ENCODE measurements around the gene NVL.

Gene NVL

DNA sequence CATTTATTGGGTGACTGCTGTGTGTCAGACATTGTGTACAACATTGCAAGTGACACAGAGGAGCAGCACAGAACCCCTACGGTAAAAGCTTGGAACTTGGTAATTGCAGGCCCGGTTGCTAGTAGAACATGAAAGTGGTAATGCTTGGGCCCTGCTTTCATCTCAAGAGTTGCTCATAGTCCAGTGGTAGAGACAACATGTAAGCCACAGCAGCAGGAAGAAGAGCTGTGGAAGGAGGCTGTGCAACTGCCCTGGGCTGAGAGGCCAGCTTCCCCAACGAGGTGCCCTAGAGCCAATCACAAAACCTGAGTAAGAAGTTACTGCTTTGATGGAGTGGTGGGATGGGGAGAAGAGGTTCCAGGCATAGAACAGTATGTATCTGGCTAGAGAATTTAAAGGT lies 45.1 kb upstream of the NVL start:
- H3K4me1 ChIP-seq (ENCODE audit: control insufficient read depth, low read length) = peaks cover 3% of the 10 kb centered on the region
- H3F3A ChIP-seq (ENCODE audit: control insufficient read depth, insufficient read depth) = no peaks in the 10 kb centered on the region
- no peaks in the 10 kb centered on the region for H4K20me1 ChIP-seq (ENCODE audit: control insufficient read depth, insufficient read depth, low read depth, low read length)
- no peak overlapping the region for H3K27ac ChIP-seq (ENCODE audit: low read depth, low read length)
- H3K79me2 ChIP-seq (ENCODE audit: control insufficient read depth, low read length) = no peaks in the 10 kb centered on the region
- H3K9me2 ChIP-seq (replicated peaks; ENCODE audit: control insufficient read depth, low read length) = no peaks in the 10 kb centered on the region
- no peak overlapping the region for H3K4me2 ChIP-seq (ENCODE audit: low read length)
- no peak for TF ChIP-seq EZH2phosphoT487 (IDR thresholded peaks at IDR 0.05; ENCODE audit: borderline replicate concordance, low read length)
- TF ChIP-seq, protein P1, sequence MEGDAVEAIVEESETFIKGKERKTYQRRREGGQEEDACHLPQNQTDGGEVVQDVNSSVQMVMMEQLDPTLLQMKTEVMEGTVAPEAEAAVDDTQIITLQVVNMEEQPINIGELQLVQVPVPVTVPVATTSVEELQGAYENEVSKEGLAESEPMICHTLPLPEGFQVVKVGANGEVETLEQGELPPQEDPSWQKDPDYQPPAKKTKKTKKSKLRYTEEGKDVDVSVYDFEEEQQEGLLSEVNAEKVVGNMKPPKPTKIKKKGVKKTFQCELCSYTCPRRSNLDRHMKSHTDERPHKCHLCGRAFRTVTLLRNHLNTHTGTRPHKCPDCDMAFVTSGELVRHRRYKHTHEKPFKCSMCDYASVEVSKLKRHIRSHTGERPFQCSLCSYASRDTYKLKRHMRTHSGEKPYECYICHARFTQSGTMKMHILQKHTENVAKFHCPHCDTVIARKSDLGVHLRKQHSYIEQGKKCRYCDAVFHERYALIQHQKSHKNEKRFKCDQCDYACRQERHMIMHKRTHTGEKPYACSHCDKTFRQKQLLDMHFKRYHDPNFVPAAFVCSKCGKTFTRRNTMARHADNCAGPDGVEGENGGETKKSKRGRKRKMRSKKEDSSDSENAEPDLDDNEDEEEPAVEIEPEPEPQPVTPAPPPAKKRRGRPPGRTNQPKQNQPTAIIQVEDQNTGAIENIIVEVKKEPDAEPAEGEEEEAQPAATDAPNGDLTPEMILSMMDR (IDR thresholded peaks at IDR 0.05; ENCODE audit: low read depth, low read length, poor library complexity, severe bottlenecking) = no peak
- H3K27me3 ChIP-seq (ENCODE audit: control insufficient read depth, low read length) = no peaks in the 10 kb centered on the region
- peaks cover 66% of the 10 kb centered on the region for H3K36me3 ChIP-seq (ENCODE audit: control insufficient read depth, low read length)
- no peaks in the 10 kb centered on the region for H3K9me3 ChIP-seq (ENCODE audit: control insufficient read depth, insufficient read depth, low read length)
- H3K4me3 ChIP-seq (ENCODE audit: low read length) = no peak overlapping the region

DNA sequence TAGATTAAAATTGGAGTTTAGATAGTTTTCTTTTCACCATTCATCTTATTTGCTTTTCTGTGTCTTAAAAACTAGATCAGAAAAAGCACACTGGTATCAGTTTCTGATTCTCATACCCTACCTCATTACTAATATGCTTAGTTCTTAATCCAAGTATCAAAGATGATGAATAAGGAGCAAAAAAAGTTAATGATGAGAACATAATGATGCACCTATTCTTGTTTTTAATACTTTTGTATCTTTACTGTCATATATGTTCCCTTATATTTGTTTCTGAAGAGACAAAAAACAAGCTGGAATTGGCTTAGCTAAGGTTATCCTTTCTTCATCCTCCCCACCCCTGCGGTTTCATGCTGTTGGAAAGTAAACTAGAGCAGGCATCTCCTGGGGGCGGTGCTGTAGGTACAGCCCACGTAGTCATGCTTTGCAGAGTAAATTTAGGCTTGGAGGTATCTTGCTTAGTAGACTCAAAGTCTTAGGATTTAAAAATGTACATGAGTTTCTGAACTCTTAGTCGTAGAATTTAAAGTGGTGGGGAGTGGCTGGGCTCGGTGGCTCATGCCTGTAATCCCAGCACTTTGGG lies 43.1 kb upstream of the NVL start:
- Histone ChIP-seq H3K9me3 (ENCODE audit: control insufficient read depth, insufficient read depth, low read length) (no peaks in the 10 kb centered on the region), H3K36me3 (ENCODE audit: control insufficient read depth, low read length) (peaks cover 63% of the 10 kb centered on the region), H3K27ac (ENCODE audit: low read depth, low read length) (no peak overlapping the region), H3F3A (ENCODE audit: control insufficient read depth, insufficient read depth) (no peaks in the 10 kb centered on the region), H3K4me1 (ENCODE audit: control insufficient read depth, low read length) (no peaks in the 10 kb centered on the region), H3K79me2 (ENCODE audit: control insufficient read depth, low read length) (no peaks in the 10 kb centered on the region), H3K4me2 (ENCODE audit: low read length) (no peak overlapping the region), H3K4me3 (ENCODE audit: low read length) (no peak overlapping the region), H4K20me1 (ENCODE audit: control insufficient read depth, insufficient read depth, low read depth, low read length) (no peaks in the 10 kb centered on the region), H3K27me3 (ENCODE audit: control insufficient read depth, low read length) (no peaks in the 10 kb centered on the region), H3K9me2 (replicated peaks; ENCODE audit: control insufficient read depth, low read length) (no peaks in the 10 kb centered on the region)
- TF ChIP-seq, protein P1 (IDR thresholded peaks at IDR 0.05; ENCODE audit: low read depth, low read length, poor library complexity, severe bottlenecking) = no peak
- TF ChIP-seq EZH2phosphoT487 (IDR thresholded peaks at IDR 0.05; ENCODE audit: borderline replicate concordance, low read length) = no peak

DNA sequence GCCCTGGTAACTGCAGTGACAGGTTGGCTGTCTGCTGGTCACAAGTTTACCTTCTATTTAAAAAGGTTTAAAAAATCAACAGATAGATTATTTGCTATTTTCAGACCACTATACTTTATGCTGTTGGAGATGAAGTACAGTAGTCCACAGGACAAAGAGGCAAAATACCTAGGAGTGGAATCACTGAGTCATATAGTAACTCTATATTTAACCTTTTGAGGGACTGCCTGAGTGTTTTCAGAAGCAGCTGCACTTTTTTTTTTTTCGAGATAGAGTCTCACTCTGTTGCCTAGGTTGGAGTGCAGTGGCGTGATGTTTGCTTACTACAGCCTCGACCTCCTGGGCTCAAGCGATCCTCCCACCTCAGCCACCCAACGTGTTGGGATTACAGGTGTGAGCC lies 38.4 kb upstream of the NVL start:
- Histone ChIP-seq H3K79me2 (ENCODE audit: control insufficient read depth, low read length) (peaks cover 26% of the 10 kb centered on the region), H3F3A (ENCODE audit: control insufficient read depth, insufficient read depth) (no peaks in the 10 kb centered on the region), H3K27me3 (ENCODE audit: control insufficient read depth, low read length) (no peaks in the 10 kb centered on the region), H3K4me2 (ENCODE audit: low read length) (no peak overlapping the region), H3K9me2 (replicated peaks; ENCODE audit: control insufficient read depth, low read length) (no peaks in the 10 kb centered on the region), H3K27ac (ENCODE audit: low read depth, low read length) (no peak overlapping the region), H3K36me3 (ENCODE audit: control insufficient read depth, low read length) (peaks cover 64% of the 10 kb centered on the region), H3K9me3 (ENCODE audit: control insufficient read depth, insufficient read depth, low read length) (no peaks in the 10 kb centered on the region), H4K20me1 (ENCODE audit: control insufficient read depth, insufficient read depth, low read depth, low read length) (no peaks in the 10 kb centered on the region), H3K4me1 (ENCODE audit: control insufficient read depth, low read length) (peaks cover 25% of the 10 kb centered on the region), H3K4me3 (ENCODE audit: low read length) (no peak overlapping the region)
- TF ChIP-seq, protein P1 (IDR thresholded peaks at IDR 0.05; ENCODE audit: low read depth, low read length, poor library complexity, severe bottlenecking) = no peak
- TF ChIP-seq EZH2phosphoT487 (IDR thresholded peaks at IDR 0.05; ENCODE audit: borderline replicate concordance, low read length) = no peak
